GM12878 (cell line): ENCODE results near the gene DMRTA2. TPM values are rescaled to one million over a fixed set of nuclear protein-coding genes. Genes with fewer than 3 reads are reported as not detected.

Source experiments
- ATAC-seq: fragments of 200-7000 bp; cut with Tn5 transposase; 3 replicates; pipeline ENCODE4 v1.9.1; 2020; ENCODE audit warnings: mild to moderate bottlenecking, moderate library complexity
- BruUV-seq: library from RNA; stranded (reverse); fragments of 400-500 nt; replicated peaks from 2 replicates; lab custom pipeline; 2021; lab: Mats Ljungman, UMichigan
- CTCF ChIA-PET: fragments of 300-600 bp; sonication (Branson Sonifier 250); formaldehyde crosslinking; extraction: SDS; loops from one replicate; lab custom pipeline; 2021; ENCODE audit warnings: inconsistent platforms; lab: Yijun Ruan, JAX
- POLR2A ChIA-PET: fragments of 350-600 bp; formaldehyde crosslinking; extraction: SDS; loops from one replicate; lab custom pipeline; 2021; ENCODE audit warnings: inconsistent platforms; lab: Charles Lee
- RAD21 ChIA-PET: fragments of 300-600 bp; sonication (Branson Sonifier 250); formaldehyde crosslinking; loops from one replicate; lab custom pipeline; 2023; ENCODE audit warnings: antibody characterized with exemption; ENCODE audit not compliant: unreplicated experiment; lab: Charles Lee
- SMC1A ChIA-PET: fragments of 300-600 bp; sonication (Branson Sonifier 250); formaldehyde crosslinking; loops from one replicate; lab custom pipeline; 2023; ENCODE audit not compliant: unreplicated experiment, uncharacterized antibody; lab: Charles Lee
- DNase-seq: peaks from one replicate; pipeline ENCODE4 v3.0.0-alpha.2; 2011; ENCODE audit warnings: low read depth, low spot score
- FAIRE-seq: peaks from 3 replicates; lab custom pipeline; 2011; peaks lifted over from hg19 to GRCh38; lab: Jason Lieb, UNC
- H2AFZ ChIP-seq: 2 replicates; pipeline ENCODE4 v1.6.0; 2011; ENCODE audit warnings: low read depth, low read length, control low read depth; ENCODE audit not compliant: control insufficient read depth
- H3K27ac ChIP-seq: 2 replicates; pipeline ENCODE4 v1.5.1; 2011; ENCODE audit warnings: control low read depth; ENCODE audit not compliant: control insufficient read depth, insufficient read depth
- H3K27me3 ChIP-seq, 2 experiments: replicated peaks in 1 of 2; 2 replicates each; pipeline versions ENCODE4 v1.6.0 to v1.6.1; 2011; ENCODE audit warnings: low read length in 1 of 2; ENCODE audit not compliant: control insufficient read depth in 2 of 2, insufficient read depth in 2 of 2
- H3K36me3 ChIP-seq, 2 experiments: 2 replicates each; pipeline ENCODE4 v1.5.1; 2011; ENCODE audit warnings: low read length in 1 of 2; ENCODE audit not compliant: control insufficient read depth in 2 of 2, insufficient read depth in 2 of 2
- H3K4me1 ChIP-seq: 2 replicates; pipeline ENCODE4 v1.6.1; 2011; ENCODE audit warnings: mild to moderate bottlenecking, low read length, moderate library complexity, mixed read lengths; ENCODE audit not compliant: control insufficient read depth, insufficient read depth
- H3K4me2 ChIP-seq: 2 replicates; pipeline ENCODE4 v1.6.0; 2011; ENCODE audit warnings: control low read depth; ENCODE audit not compliant: control insufficient read depth, insufficient read depth
- H3K4me3 ChIP-seq: fragments of 200-600 bp; sonication (generic); 2 replicates; pipeline ENCODE4 v1.5.1; 2016
- H3K79me2 ChIP-seq: 2 replicates; pipeline ENCODE4 v1.6.0; 2011; ENCODE audit warnings: low read length; ENCODE audit not compliant: control insufficient read depth, insufficient read depth
- H3K9ac ChIP-seq: 2 replicates; pipeline ENCODE4 v1.8.0; 2011; ENCODE audit warnings: low read length, control low read depth, mixed read lengths; ENCODE audit not compliant: control insufficient read depth, insufficient read depth
- H3K9me3 ChIP-seq: replicated peaks from 3 replicates; pipeline ENCODE4 v1.5.1; 2011; ENCODE audit warnings: mild to moderate bottlenecking, low read length; ENCODE audit not compliant: control insufficient read depth, insufficient read depth
- H4K20me1 ChIP-seq: 2 replicates; pipeline ENCODE4 v1.6.0; 2011; ENCODE audit not compliant: control insufficient read depth, insufficient read depth
- EZH2 ChIP-seq: IDR thresholded peaks from 2 replicates; pipeline ENCODE4 v1.6.1; 2012; ENCODE audit warnings: low read depth, mild to moderate bottlenecking, control low read depth, inconsistent platforms, low read length, borderline replicate concordance; ENCODE audit not compliant: control insufficient read depth
- HSF1 ChIP-seq: fragments of 150-350 bp; IDR thresholded peaks from 2 replicates; pipeline ENCODE4 v1.6.1; 2014; ENCODE audit warnings: mild to moderate bottlenecking, low read depth, low read length
- PAX5 ChIP-seq: IDR thresholded peaks from 2 replicates; pipeline ENCODE4 v1.6.1; 2011; ENCODE audit warnings: low read depth, low read length, borderline replicate concordance
- WGBS: methylation state at CpG from one replicate; pipeline ENCODE4 v1.1.6; 2016; ENCODE audit warnings: low lambda C conversion rate; ENCODE audit not compliant: insufficient replicate concordance, insufficient coverage; ENCODE audit errors: missing lambda C conversion rate; 5-methylcytosine and 5-hydroxymethylcytosine counted together
- in situ Hi-C: fragments of 300-500 bp; cut with MboI; formaldehyde crosslinking; loops from 9 replicates; pipeline ENCODE4 v1.14.3; 2018; ENCODE audit warnings: mixed read lengths
- intact Hi-C: fragments of 100-400 bp; cut with micrococcal nuclease; formaldehyde crosslinking; loops from one replicate; pipeline ENCODE4 v1.14.2; 2022; ENCODE audit not compliant: unreplicated experiment
- polyA plus RNA-seq, 11 experiments: library from polyadenylated mRNA; depleted of rRNA in 4 of 11; unstranded in 6 of 11; stranded (reverse) in 5 of 11; fragments of >200 nt; fragmentation: Nextera tagmentation in 4 of 11; fragmentation: Illumina TruSeq in 1 of 11; extraction: Ambion mirVana in 4 of 11; extraction: Trizol in 1 of 11; gene quantifications; 1 replicate in 1 of 11; 2 replicates in 10 of 11; pipeline versions ENCODE4 v1.2.1 to v1.2.3, GENCODE V29; 2011 to 2016; ENCODE audit warnings: inconsistent platforms in 2 of 11, missing spikeins in 2 of 11, low read depth in 1 of 11
- total RNA-seq, 4 experiments: library from RNA; depleted of rRNA in 3 of 4; stranded (reverse); fragments of >200 nt in 3 of 4; fragmentation: Illumina TruSeq in 1 of 4; extraction: Trizol in 1 of 4; gene quantifications; 2 replicates each; pipeline versions ENCODE4 v1.2.1 to v1.2.3, GENCODE V29; 2013 to 2021

DMRTA2 gene
- total and polyA plus RNA-seq, 10 of the 15 experiments (the other 5 are each of a cell fraction or from before 2014, with no cell fraction given) = not detected

- no peak overlapping the region for H3K4me2 ChIP-seq
- H3K9ac ChIP-seq = no peak overlapping the region
- WGBS = 24% methylated on average over 35 of the region's 35 CpGs
- no peak; the same call in 2 of the 3 replicates for ATAC-seq
- H3K27ac ChIP-seq = no peak overlapping the region
- in situ Hi-C loops (no loop called here), intact Hi-C loops (no loop called here)
- no peaks in the 10 kb centered on the region for H3K36me3 ChIP-seq
- H3K4me3 ChIP-seq = no peak overlapping the region
- no peaks in the 10 kb centered on the region for H3K79me2 ChIP-seq
- peaks cover 22 to 39% of the 10 kb centered on the region in 2 experiments for H3K27me3 ChIP-seq
- no peaks in the 10 kb centered on the region for H3K4me1 ChIP-seq
- no peak for FAIRE-seq
- ChIA-PET RAD21 (no interaction called here), SMC1A (no interaction called here), CTCF (no interaction called here), POLR2A (no interaction called here)
- no peaks in the 10 kb centered on the region; the same call in 1 of the 3 replicates for H3K9me3 ChIP-seq
- BruUV-seq = no TSS peak
- DNase-seq = no peak
- no peaks in the 10 kb centered on the region for H4K20me1 ChIP-seq
- no peak overlapping the region for H2AFZ ChIP-seq
- TF ChIP-seq EZH2 (0 out of 2 replicates have a peak, but pooled peaks have one; percentile 70), HSF1 (no peak), PAX5 (no peak)
Measured at GRCh38 chr1:50427818-50428779, 4.9 kb upstream of the DMRTA2 start.
